Ovary (tissue), 9 donors: ENCODE measurements around the gene IHH. TPM values are rescaled to one million over a fixed set of nuclear protein-coding genes. Genes with fewer than 3 reads are reported as not detected.

Source experiments
- DNase-seq, 5 donors: peaks; one replicate each; pipeline ENCODE4 v3.0.0-alpha.2; 2019 to 2020
- H3K27ac ChIP-seq, 2 donors: fragments of 200-600 bp; one replicate each; pipeline versions ENCODE4 v1.5.1 to v1.8.0; 2019 to 2022
- H3K27me3 ChIP-seq: fragments of 200-600 bp; one replicate; pipeline ENCODE4 v1.8.0; 2022
- H3K36me3 ChIP-seq: fragments of 200-600 bp; sonication (generic); one replicate; pipeline ENCODE4 v1.5.1; 2019
- H3K4me1 ChIP-seq: one replicate; pipeline ENCODE4 v1.8.1; 2013; ENCODE audit warnings: mild to moderate bottlenecking, moderate library complexity; ENCODE audit not compliant: insufficient read depth
- H3K4me3 ChIP-seq: fragments of 200-600 bp; sonication (generic); one replicate; pipeline ENCODE4 v1.5.1; 2017
- H3K9me3 ChIP-seq, 2 donors: fragments of 200-600 bp in 1 of 2; sonication (generic) in 1 of 2; one replicate each; pipeline versions ENCODE4 v1.5.1 to v1.8.1; 2013 to 2019; ENCODE audit warnings: mild to moderate bottlenecking in 1 of 2, moderate library complexity in 1 of 2
- CTCF ChIP-seq, 3 donors: fragments of 450-650 bp in 2 of 3; fragments of 200-600 bp in 1 of 3; IDR thresholded peaks; one replicate each; pipeline versions ENCODE4 v1.5.1 to v1.8.0; 2016 to 2022; ENCODE audit warnings: antibody characterized with exemption in 3 of 3, mild to moderate bottlenecking in 1 of 3
- EP300 ChIP-seq: sonication (generic); formaldehyde crosslinking; IDR thresholded peaks from one replicate; pipeline ENCODE4 v1.6.1; 2017; ENCODE audit warnings: antibody characterized with exemption
- POLR2A ChIP-seq: fragments of 450-650 bp; IDR thresholded peaks from one replicate; pipeline ENCODE4 v1.6.1; 2017; ENCODE audit warnings: antibody characterized with exemption, mild to moderate bottlenecking, moderate library complexity
- WGBS, 3 donors: extraction: QIAGEN DNeasy Blood & Tissue Kit in 1 of 3; methylation state at CpG; one replicate each; pipeline versions ENCODE4 v1.1.5 to v1.1.7; 2013 to 2017; 5-methylcytosine and 5-hydroxymethylcytosine counted together
- intact Hi-C, 4 donors: fragments of 100-400 bp; cut with DNase I; formaldehyde crosslinking; loops; one replicate each; pipeline versions ENCODE4 v1.11.0 to v1.15.1; 2022 to 2023
- polyA plus RNA-seq, 2 donors: library from polyadenylated mRNA; stranded (reverse); fragments of 200-250 nt in 1 of 2; fragments of 350-450 nt in 1 of 2; fragmentation: Illumina TruSeq in 1 of 2; extraction: RNeasy Lipid Tissue Mini Kit (QIAGEN cat#74804) in 1 of 2; gene quantifications; one replicate each; pipeline ENCODE4 v1.2.3, GENCODE V29; 2013 to 2014
- total RNA-seq, 7 donors: library from RNA; depleted of rRNA in 2 of 7; stranded (reverse); fragments of >200 nt in 2 of 7; fragmentation: NEBNext Ultra II Directional in 3 of 7; extraction: Animal tissue kit (Norgen Biotek cat#: 25700) in 3 of 7; gene quantifications; one replicate each; pipeline versions ENCODE4 v1.1.0 to v1.2.4, GENCODE V29; 2016 to 2023
- donor health status: DM: no; HTN: no; CAD: no; lungs with moderate emphysema.
- donor health status: DM: no; HTN: no; CAD: no.
- donor health status: Bipolar disorder and iron deficiency.
- donor health status: DM: yes; HTN: yes; CAD: no.
- donor health status: DM: no; HTN: no; CAD: no.
- donor health status: DM: yes; HTN: yes; CAD: no.

IHH gene
- total and polyA plus RNA-seq, 9 donors: 0.12 to 1.6 (median 0.36) TPM; not detected in 4

GRCh38 chr2:219035942-219036341 lies 24.8 kb downstream of the IHH start:
- Histone ChIP-seq H3K27ac (no peak overlapping the region), H3K27me3 (no peaks in the 10 kb centered on the region), H3K9me3 (no peaks in the 10 kb centered on the region), H3K4me1 (no peaks in the 10 kb centered on the region), H3K4me3 (no peak overlapping the region), H3K36me3 (no peaks in the 10 kb centered on the region)
- WGBS, 3 donors: 71 to 83% (median 82%) methylated on average over 2 of the region's 2 CpGs
- intact Hi-C loops: no loop called here
- TF ChIP-seq POLR2A (no peak), CTCF (IDR thresholded peaks at IDR 0.05) (no peak), EP300 (no peak)
- DNase-seq: no peak

GRCh38 chr2:219034823-219035222 lies 25.9 kb downstream of the IHH start:
- Histone ChIP-seq H3K36me3 (no peaks in the 10 kb centered on the region), H3K4me3 (no peak overlapping the region), H3K27me3 (no peaks in the 10 kb centered on the region), H3K27ac (no peak overlapping the region), H3K4me1 (no peaks in the 10 kb centered on the region), H3K9me3 (no peaks in the 10 kb centered on the region)
- WGBS, 3 donors: 47 to 61% (median 50%) methylated on average over 6 of the region's 6 CpGs
- TF ChIP-seq EP300: no peak
- no peak for TF ChIP-seq CTCF (IDR thresholded peaks at IDR 0.05)
- no peak for TF ChIP-seq POLR2A
- no peak for DNase-seq
- intact Hi-C loops: no loop called here

GRCh38 chr2:219032051-219032745 lies 28.5 kb downstream of the IHH start:
- TF ChIP-seq POLR2A (no peak), CTCF (IDR thresholded peaks at IDR 0.05) (no peak), EP300 (no peak)
- intact Hi-C loops: no loop called here

GRCh38 chr2:219031005-219031738 lies 29.5 kb downstream of the IHH start:
- Histone ChIP-seq H3K27me3 (no peaks in the 10 kb centered on the region), H3K27ac (no peak overlapping the region), H3K4me3 (no peak overlapping the region), H3K4me1 (no peaks in the 10 kb centered on the region), H3K36me3 (no peaks in the 10 kb centered on the region), H3K9me3 (no peaks in the 10 kb centered on the region)
- DNase-seq: no peak
- 45 to 62% (median 47%) methylated on average over 21 of the region's 21 CpGs for WGBS, 3 donors
- intact Hi-C loops: no loop called here
- TF ChIP-seq CTCF (IDR thresholded peaks at IDR 0.05): no peak
- TF ChIP-seq POLR2A: no peak
- no peak for TF ChIP-seq EP300

More at GRCh38 chr2:219032051-219032745, 28.5 kb downstream of the IHH start:
- Histone ChIP-seq H3K4me1 (no peaks in the 10 kb centered on the region), H3K27ac (no peak overlapping the region), H3K4me3 (no peak overlapping the region), H3K9me3 (no peaks in the 10 kb centered on the region), H3K27me3 (no peaks in the 10 kb centered on the region), H3K36me3 (no peaks in the 10 kb centered on the region)
- DNase-seq: no peak
- WGBS, 3 donors: 71 to 76% (median 75%) methylated on average over 23 of the region's 23 CpGs
